PC-3 (cell line): Measurements from ENCODE around the gene LIN54. TPM values are rescaled to one million over a fixed set of nuclear protein-coding genes. Genes with fewer than 3 reads are reported as not detected.

Experiments used
- ATAC-seq: fragments of 200-7000 bp; cut with Tn5 transposase; 2 replicates; pipeline ENCODE4 v1.9.1; 2020; ENCODE audit warnings: mild to moderate bottlenecking, moderate library complexity
- BruUV-seq: library from RNA; stranded (reverse); fragments of 400-500 nt; replicated peaks from 2 replicates; lab custom pipeline; 2021; lab: Mats Ljungman, UMichigan
- CTCF ChIA-PET: fragments of 300-600 bp; sonication (Branson Sonifier 250); formaldehyde crosslinking; loops from one replicate; lab custom pipeline; 2022; ENCODE audit warnings: antibody characterized with exemption; lab: Charles Lee
- POLR2A ChIA-PET: fragments of 300-600 bp; sonication (Branson Sonifier 250); formaldehyde crosslinking; loops from one replicate; lab custom pipeline; 2022; ENCODE audit warnings: antibody characterized with exemption; ENCODE audit not compliant: unreplicated experiment; lab: Charles Lee
- DNase-seq: peaks from one replicate; pipeline ENCODE4 v3.0.0-alpha.2; 2015
- H2AFZ ChIP-seq: fragments of 300-600 bp; sonication (generic); 2 replicates; pipeline ENCODE4 v1.6.0; 2016; ENCODE audit warnings: antibody characterized with exemption, low read length
- H3F3A ChIP-seq: fragments of 300-600 bp; sonication (generic); one replicate; pipeline ENCODE4 v1.6.0; 2017; ENCODE audit warnings: antibody characterized with exemption, low read length, control low read depth, mild to moderate bottlenecking; ENCODE audit not compliant: unreplicated experiment
- H3K27ac ChIP-seq: fragments of 300-600 bp; sonication (generic); 2 replicates; pipeline ENCODE4 v1.5.1; 2016; ENCODE audit warnings: mild to moderate bottlenecking, low read length
- H3K27me3 ChIP-seq: fragments of 300-600 bp; sonication (generic); 2 replicates; pipeline ENCODE4 v1.6.1; 2016; ENCODE audit warnings: low read length, mixed read lengths
- H3K36me3 ChIP-seq: fragments of 300-600 bp; sonication (generic); 2 replicates; pipeline ENCODE4 v1.6.1; 2016; ENCODE audit warnings: low read depth, mixed run types, low read length, mixed read lengths
- H3K4me1 ChIP-seq: fragments of 300-600 bp; sonication (generic); 2 replicates; pipeline ENCODE4 v1.5.1; 2016; ENCODE audit warnings: low read length; ENCODE audit not compliant: insufficient read depth
- H3K4me2 ChIP-seq: fragments of 300-600 bp; sonication (generic); 2 replicates; pipeline ENCODE4 v1.6.0; 2016; ENCODE audit warnings: low read length
- H3K4me3 ChIP-seq: fragments of 300-600 bp; sonication (generic); 2 replicates; pipeline ENCODE4 v1.5.1; 2016; ENCODE audit warnings: mild to moderate bottlenecking, low read length, mixed read lengths
- H3K79me2 ChIP-seq: fragments of 300-600 bp; sonication (generic); 2 replicates; pipeline ENCODE4 v1.6.1; 2017; ENCODE audit warnings: low read length, mixed read lengths
- H3K9ac ChIP-seq: fragments of 300-600 bp; sonication (generic); 2 replicates; pipeline ENCODE4 v1.6.0; 2016; ENCODE audit warnings: mild to moderate bottlenecking, low read length
- H3K9me2 ChIP-seq: fragments of 300-600 bp; sonication (generic); replicated peaks from 2 replicates; pipeline ENCODE4 v1.6.1; 2016; ENCODE audit warnings: mixed run types, low read length, mixed read lengths
- H3K9me3 ChIP-seq: fragments of 300-600 bp; sonication (generic); 2 replicates; pipeline ENCODE4 v1.6.1; 2016; ENCODE audit warnings: low read length, mixed read lengths
- H4K20me1 ChIP-seq: fragments of 300-600 bp; sonication (generic); 2 replicates; pipeline ENCODE4 v1.6.1; 2016; ENCODE audit warnings: low read length, mixed read lengths
- EZH2 ChIP-seq: fragments of 300-600 bp; sonication (generic); IDR thresholded peaks from one replicate; pipeline ENCODE4 v1.6.1; 2017; ENCODE audit warnings: antibody characterized with exemption, mild to moderate bottlenecking, low read length; ENCODE audit not compliant: unreplicated experiment
- EZH2phosphoT487 ChIP-seq: fragments of 300-600 bp; sonication (generic); IDR thresholded peaks from 2 replicates; pipeline ENCODE4 v1.6.1; 2018; ENCODE audit warnings: mild to moderate bottlenecking, antibody characterized with exemption, low read length, borderline replicate concordance
- intact Hi-C: fragments of 100-400 bp; cut with micrococcal nuclease; formaldehyde crosslinking; loops from 2 replicates; pipeline ENCODE4 v1.9.0; 2023
- total RNA-seq: library from RNA; depleted of rRNA; stranded (reverse); fragments of >200 nt; gene quantifications from 2 replicates; pipeline ENCODE4 v1.2.3, GENCODE V29; 2014
- TF ChIP-seq, protein P1 (sequence below): fragments of 300-600 bp; sonication (generic); conservative IDR thresholded peaks from 2 replicates; pipeline ENCODE4 v1.5.1; 2017; ENCODE audit warnings: antibody characterized with exemption, low read depth, mild to moderate bottlenecking, low read length

Gene LIN54
- total RNA-seq, 1 experiment from 2014 or later: 15.9 TPM

DNA sequence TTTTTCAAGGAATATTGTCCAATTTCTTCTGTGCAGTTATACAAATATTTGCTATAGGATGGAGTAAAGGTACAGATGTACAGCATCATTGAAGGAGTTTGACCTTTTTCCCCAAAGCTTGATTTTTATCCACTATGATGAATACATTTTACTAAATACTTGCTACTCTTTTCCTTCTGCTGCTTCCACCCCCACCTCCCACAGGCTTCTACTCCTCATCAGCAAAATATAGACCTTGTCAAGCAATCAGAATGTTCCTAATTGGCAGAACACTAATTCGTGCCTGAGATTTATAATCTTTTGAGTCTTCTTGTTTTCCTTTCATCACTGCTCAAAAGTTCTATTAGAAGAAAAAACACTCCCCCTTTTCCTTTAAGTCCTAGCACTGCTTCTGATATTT lies 113.9 kb downstream of the LIN54 start:
- peaks cover 72% of the 10 kb centered on the region for H3K79me2 ChIP-seq
- peak overlapping the region; percentile 96; the same call in 1 of the 2 replicates for H3K4me2 ChIP-seq
- H3K36me3 ChIP-seq: peaks cover 41% of the 10 kb centered on the region
- H3K27ac ChIP-seq: no peak overlapping the region
- H3K9me3 ChIP-seq: no peaks in the 10 kb centered on the region
- DNase-seq (no peak), ATAC-seq (no peak)
- H3F3A ChIP-seq: no peaks in the 10 kb centered on the region
- H3K27me3 ChIP-seq: no peaks in the 10 kb centered on the region
- H2AFZ ChIP-seq: no peak overlapping the region
- H3K4me1 ChIP-seq: peaks cover 24% of the 10 kb centered on the region
- ChIA-PET POLR2A (no interaction called here), CTCF (no interaction called here)
- no peak overlapping the region for H3K9ac ChIP-seq
- no TSS peak for BruUV-seq
- no peaks in the 10 kb centered on the region for H3K9me2 ChIP-seq
- H4K20me1 ChIP-seq: peaks cover 27% of the 10 kb centered on the region
- intact Hi-C loops: no loop called here
- no peak overlapping the region for H3K4me3 ChIP-seq
- TF ChIP-seq, protein P1, sequence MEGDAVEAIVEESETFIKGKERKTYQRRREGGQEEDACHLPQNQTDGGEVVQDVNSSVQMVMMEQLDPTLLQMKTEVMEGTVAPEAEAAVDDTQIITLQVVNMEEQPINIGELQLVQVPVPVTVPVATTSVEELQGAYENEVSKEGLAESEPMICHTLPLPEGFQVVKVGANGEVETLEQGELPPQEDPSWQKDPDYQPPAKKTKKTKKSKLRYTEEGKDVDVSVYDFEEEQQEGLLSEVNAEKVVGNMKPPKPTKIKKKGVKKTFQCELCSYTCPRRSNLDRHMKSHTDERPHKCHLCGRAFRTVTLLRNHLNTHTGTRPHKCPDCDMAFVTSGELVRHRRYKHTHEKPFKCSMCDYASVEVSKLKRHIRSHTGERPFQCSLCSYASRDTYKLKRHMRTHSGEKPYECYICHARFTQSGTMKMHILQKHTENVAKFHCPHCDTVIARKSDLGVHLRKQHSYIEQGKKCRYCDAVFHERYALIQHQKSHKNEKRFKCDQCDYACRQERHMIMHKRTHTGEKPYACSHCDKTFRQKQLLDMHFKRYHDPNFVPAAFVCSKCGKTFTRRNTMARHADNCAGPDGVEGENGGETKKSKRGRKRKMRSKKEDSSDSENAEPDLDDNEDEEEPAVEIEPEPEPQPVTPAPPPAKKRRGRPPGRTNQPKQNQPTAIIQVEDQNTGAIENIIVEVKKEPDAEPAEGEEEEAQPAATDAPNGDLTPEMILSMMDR: no peak
- TF ChIP-seq EZH2phosphoT487 (no peak), EZH2 (no peak)

DNA sequence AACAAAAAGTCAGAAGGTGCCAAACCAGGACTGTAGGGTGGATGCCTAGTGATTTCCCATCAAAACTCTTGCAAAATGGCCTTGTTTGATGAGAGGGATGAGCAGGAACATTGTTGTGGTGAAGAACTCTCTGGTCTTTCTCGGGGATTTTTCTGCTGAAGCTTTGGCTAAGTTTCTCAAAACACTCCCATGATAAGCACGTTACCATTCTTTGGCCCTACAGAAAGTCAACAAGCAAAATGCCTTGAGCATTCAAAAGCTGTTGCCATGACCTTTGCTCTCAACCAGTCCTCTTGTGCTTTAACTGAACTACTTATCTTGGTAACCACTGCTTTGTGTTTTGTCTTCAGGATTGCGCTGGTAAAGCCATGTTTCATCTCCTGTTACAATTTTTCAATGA lies 116.7 kb downstream of the LIN54 start:
- no peak overlapping the region for H2AFZ ChIP-seq
- peaks cover 29% of the 10 kb centered on the region for H4K20me1 ChIP-seq
- no peak for ATAC-seq
- no TSS peak for BruUV-seq
- H3K4me2 ChIP-seq: no peak overlapping the region
- ChIA-PET POLR2A (no interaction called here), CTCF (no interaction called here)
- peaks cover 27% of the 10 kb centered on the region for H3K4me1 ChIP-seq
- H3K79me2 ChIP-seq: peaks cover 72% of the 10 kb centered on the region
- no peak overlapping the region for H3K9ac ChIP-seq
- H3K9me3 ChIP-seq: no peaks in the 10 kb centered on the region
- H3F3A ChIP-seq: no peaks in the 10 kb centered on the region
- no peak overlapping the region for H3K27ac ChIP-seq
- H3K9me2 ChIP-seq: no peaks in the 10 kb centered on the region
- TF ChIP-seq, protein P1: no peak
- TF ChIP-seq EZH2 (no peak), EZH2phosphoT487 (no peak)
- peaks cover 41% of the 10 kb centered on the region for H3K36me3 ChIP-seq
- H3K27me3 ChIP-seq: no peaks in the 10 kb centered on the region
- intact Hi-C loops: no loop called here
- H3K4me3 ChIP-seq: no peak overlapping the region
- DNase-seq: no peak

DNA sequence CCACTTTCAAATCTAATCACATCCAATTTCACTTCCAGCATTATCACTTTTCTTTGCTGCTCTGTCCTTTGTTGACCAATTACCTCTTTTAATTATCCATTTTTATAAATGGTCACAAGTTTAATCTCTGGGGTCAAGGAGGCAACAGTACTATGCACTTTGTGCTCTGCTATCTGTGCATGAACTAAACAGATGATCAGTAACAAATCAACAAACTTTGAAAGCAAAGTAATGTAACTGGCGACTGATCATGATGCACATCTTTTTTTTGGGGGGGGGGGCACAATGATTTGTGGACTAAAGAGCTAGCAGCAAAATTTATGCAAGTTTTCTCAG lies 118.2 kb downstream of the LIN54 start:
- Histone ChIP-seq H2AFZ (no peak overlapping the region), H3K9me3 (no peaks in the 10 kb centered on the region), H3K4me1 (peaks cover 23% of the 10 kb centered on the region), H3K36me3 (peaks cover 33% of the 10 kb centered on the region), H3K4me2 (peak overlapping the region; percentile 94), H3K27me3 (no peaks in the 10 kb centered on the region), H3K9me2 (no peaks in the 10 kb centered on the region), H3K27ac (no peak overlapping the region), H3K9ac (no peak overlapping the region), H3K4me3 (no peak overlapping the region; the same call in 1 of the 2 replicates), H4K20me1 (peaks cover 21% of the 10 kb centered on the region), H3K79me2 (peaks cover 72% of the 10 kb centered on the region), H3F3A (no peaks in the 10 kb centered on the region)
- CTCF ChIA-PET: no interaction called here
- TF ChIP-seq, protein P1: no peak
- no peak for TF ChIP-seq EZH2phosphoT487
- TF ChIP-seq EZH2: no peak
- POLR2A ChIA-PET: interaction anchor here (0.6 kb wide), 1 partner anchor 358 kb away, joined by 3 read pairs; no protein-coding TSS in a partner anchor
- ATAC-seq (no peak), DNase-seq (no peak)
- intact Hi-C loops: no loop called here
- no TSS peak for BruUV-seq
